ENCODE results near the gene GPX2.

GPX2 gene

DNA sequence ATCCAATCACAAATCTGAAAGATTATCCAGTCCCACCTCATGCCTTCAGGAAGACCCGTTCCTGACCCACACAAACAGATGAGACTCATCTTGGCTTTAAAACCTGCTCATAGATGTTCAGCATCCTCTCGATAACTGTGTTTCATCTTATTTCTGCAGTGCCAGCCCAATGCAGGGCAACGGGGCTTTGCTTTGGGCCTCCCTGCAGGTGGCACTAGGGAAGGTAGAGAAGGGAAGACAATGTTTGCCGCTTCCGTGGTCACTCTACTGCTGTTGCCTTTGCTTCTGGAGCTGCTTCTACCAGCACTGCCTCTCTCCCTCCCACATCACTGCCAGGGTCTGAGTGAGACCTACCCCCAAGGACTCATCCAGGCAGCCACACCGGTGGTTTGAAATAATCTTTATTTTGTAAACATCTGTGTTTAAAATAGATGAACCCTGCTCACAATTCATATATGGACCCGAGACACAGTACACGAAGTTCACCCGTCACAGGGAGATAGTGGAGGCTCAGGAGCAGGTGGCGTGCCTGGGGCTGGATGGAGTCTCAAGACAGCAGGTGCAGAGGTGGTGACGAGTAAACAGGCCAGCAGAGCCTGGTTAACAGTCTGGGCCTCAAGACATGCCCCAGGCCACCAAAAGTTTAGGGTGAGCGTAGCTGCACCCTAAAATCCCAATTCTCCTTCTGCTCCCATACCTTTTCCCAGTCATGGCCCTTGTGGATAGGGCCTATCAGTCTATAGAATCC lies 3.1 kb upstream of the GPX2 start:
- no peak overlapping the region for H3K27ac ChIP-seq
- H3K4me1 ChIP-seq: no peaks in the 10 kb centered on the region
- peaks cover 0 to 62% (median 38%) of the 10 kb centered on the region in 3 donors for H3K36me3 ChIP-seq
- no peak for DNase-seq
- TF ChIP-seq, protein P1, sequence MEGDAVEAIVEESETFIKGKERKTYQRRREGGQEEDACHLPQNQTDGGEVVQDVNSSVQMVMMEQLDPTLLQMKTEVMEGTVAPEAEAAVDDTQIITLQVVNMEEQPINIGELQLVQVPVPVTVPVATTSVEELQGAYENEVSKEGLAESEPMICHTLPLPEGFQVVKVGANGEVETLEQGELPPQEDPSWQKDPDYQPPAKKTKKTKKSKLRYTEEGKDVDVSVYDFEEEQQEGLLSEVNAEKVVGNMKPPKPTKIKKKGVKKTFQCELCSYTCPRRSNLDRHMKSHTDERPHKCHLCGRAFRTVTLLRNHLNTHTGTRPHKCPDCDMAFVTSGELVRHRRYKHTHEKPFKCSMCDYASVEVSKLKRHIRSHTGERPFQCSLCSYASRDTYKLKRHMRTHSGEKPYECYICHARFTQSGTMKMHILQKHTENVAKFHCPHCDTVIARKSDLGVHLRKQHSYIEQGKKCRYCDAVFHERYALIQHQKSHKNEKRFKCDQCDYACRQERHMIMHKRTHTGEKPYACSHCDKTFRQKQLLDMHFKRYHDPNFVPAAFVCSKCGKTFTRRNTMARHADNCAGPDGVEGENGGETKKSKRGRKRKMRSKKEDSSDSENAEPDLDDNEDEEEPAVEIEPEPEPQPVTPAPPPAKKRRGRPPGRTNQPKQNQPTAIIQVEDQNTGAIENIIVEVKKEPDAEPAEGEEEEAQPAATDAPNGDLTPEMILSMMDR (IDR thresholded peaks at IDR 0.05): no peak
- no peaks in the 10 kb centered on the region for H3K9me3 ChIP-seq
- H3K27me3 ChIP-seq: no peaks in the 10 kb centered on the region
- no peak overlapping the region for H3K4me3 ChIP-seq
- intact Hi-C loops (cut with DNase I; ENCODE audit: low total_unique reads): no loop called here

- Histone ChIP-seq H3K36me3 (peaks cover 0 to 62% (median 43%) of the 10 kb centered on the region in 3 donors), H3K9me3 (no peaks in the 10 kb centered on the region), H3K4me3 (no peak overlapping the region), H3K27me3 (no peaks in the 10 kb centered on the region), H3K27ac (no peak overlapping the region), H3K4me1 (no peaks in the 10 kb centered on the region)
- intact Hi-C loops (cut with DNase I; ENCODE audit: low total_unique reads): no loop called here
- no peak for DNase-seq
- TF ChIP-seq, protein P1 (IDR thresholded peaks at IDR 0.05): no peak
Measured at GRCh38 chr14:64944861-64945260, 2.3 kb upstream of the GPX2 start.

DNA sequence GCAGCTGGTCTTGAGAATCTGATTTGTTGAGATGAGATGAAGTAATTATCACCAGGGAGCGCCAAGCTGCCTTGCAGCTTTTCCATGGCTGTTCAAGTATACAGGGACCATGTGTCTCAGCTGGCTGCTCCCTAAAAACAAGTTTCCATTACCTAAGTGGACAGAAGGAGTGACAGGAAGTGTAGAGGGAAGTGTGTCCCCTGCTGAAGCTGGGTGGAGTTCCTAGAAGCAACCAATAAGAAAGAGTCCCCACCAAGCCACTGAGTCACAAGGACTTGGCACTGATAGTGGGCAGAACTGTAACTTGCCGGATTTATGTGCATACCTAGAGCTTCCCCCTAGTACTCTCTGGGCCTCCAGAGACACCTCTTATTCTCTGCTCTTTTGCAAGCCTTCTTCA lies 1.5 kb upstream of the GPX2 start:
- no peak overlapping the region for H3K4me3 ChIP-seq
- intact Hi-C loops (cut with DNase I; ENCODE audit: low total_unique reads): no loop called here
- H3K9me3 ChIP-seq: no peaks in the 10 kb centered on the region
- no peak for DNase-seq
- TF ChIP-seq, protein P1 (IDR thresholded peaks at IDR 0.05): no peak
- H3K36me3 ChIP-seq: peaks cover 0 to 68% (median 43%) of the 10 kb centered on the region in 3 donors
- no peaks in the 10 kb centered on the region for H3K27me3 ChIP-seq
- no peak overlapping the region for H3K27ac ChIP-seq
- H3K4me1 ChIP-seq: no peaks in the 10 kb centered on the region

- no peaks in the 10 kb centered on the region for H3K4me1 ChIP-seq
- intact Hi-C loops (cut with DNase I; ENCODE audit: low total_unique reads): no loop called here
- TF ChIP-seq, protein P1 (IDR thresholded peaks at IDR 0.05): no peak
- H3K4me3 ChIP-seq: no peak overlapping the region
- no peaks in the 10 kb centered on the region for H3K9me3 ChIP-seq
- no peak for DNase-seq
- H3K27me3 ChIP-seq: no peaks in the 10 kb centered on the region
- H3K36me3 ChIP-seq: peaks cover 0 to 68% (median 43%) of the 10 kb centered on the region in 3 donors
- no peak overlapping the region for H3K27ac ChIP-seq
Measured at GRCh38 chr14:64943556-64943955, 1.0 kb upstream of the GPX2 start.

DNA sequence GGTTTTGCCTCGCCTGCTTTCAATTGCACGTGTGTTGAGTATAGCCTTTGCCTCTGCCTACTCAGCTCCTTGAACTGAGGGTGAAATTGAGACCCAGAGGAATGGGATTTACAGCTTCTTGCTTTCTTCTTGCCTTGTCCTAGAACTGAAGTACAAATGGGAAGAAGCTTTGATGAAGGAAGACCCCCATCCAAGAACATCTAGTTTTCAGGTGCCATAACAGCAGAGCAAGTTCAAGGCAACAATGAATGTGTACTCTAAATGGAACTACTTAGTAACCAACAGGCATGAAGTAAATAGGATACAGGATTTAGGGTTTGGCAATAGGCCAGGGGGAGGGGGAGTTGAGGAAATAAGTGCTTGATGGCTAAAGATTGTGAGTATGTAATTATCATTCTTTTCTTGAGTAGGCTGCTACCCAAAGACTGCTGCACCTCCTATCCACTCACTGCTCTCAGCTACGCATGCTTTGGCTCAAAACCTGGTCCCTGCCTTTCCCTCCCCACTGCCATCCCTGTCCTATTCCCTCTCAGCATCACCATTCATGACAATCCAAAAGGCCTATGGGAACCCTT lies 2.1 kb downstream of the GPX2 start:
- no peak for DNase-seq
- Histone ChIP-seq H3K36me3 (peaks cover 0 to 58% (median 30%) of the 10 kb centered on the region in 3 donors), H3K27ac (no peak overlapping the region), H3K9me3 (no peaks in the 10 kb centered on the region), H3K27me3 (no peaks in the 10 kb centered on the region), H3K4me1 (peaks cover 0 to 25% (median 14%) of the 10 kb centered on the region in 4 donors), H3K4me3 (no peak overlapping the region)
- intact Hi-C loops (cut with DNase I; ENCODE audit: low total_unique reads): no loop called here
- TF ChIP-seq, protein P1 (IDR thresholded peaks at IDR 0.05): no peak
